ENCODE results near the gene CADM3. TPM values are rescaled to one million over a fixed set of nuclear protein-coding genes. Genes with fewer than 3 reads are reported as not detected.
A peak's percentile ranks its signal among the peaks of the same experiment; 100 is the strongest.

Gene CADM3
- total and polyA plus RNA-seq, 9 of the 15 experiments (the other 6 are each of a cell fraction or from before 2014, with no cell fraction given): 0.04 TPM; not detected in 8

DNA sequence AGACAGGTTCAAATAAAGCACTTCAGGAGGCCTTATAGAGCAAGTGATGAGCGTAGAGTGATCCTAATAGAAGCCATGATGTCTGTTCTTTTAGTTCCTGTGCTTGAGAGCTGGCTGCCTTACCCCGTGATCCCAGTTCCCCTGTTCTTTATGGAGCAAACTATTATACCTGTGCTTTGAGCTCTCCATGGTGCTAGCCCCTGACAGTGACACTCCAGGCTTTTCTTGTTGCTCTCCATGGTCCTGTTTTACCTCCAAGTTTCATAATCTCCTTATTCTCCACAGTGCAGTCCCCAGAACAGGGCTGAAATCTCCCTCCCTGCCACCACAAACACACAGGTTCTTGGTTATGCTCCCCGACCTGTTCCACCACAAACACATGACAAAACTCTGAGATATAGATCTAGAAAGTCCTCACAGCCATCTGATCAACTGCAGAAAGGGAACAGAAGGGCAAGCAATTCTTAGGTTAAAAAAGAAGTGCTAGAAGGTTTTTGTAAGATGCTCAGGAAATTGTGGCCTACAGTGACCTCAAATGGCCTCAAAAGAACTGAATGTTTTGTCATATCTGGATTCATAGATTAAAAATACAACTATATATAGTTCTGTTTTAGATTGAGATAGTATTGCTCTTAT is 6.0 kb downstream of the CADM3 start (continued):
- TF ChIP-seq, protein P1, sequence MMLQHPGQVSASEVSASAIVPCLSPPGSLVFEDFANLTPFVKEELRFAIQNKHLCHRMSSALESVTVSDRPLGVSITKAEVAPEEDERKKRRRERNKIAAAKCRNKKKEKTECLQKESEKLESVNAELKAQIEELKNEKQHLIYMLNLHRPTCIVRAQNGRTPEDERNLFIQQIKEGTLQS (IDR thresholded peaks at IDR 0.05): no peak
- TF ChIP-seq, protein P1 (CRISPR knock-in tag; conservative IDR thresholded peaks at IDR 0.05): peak; percentile 64; the same call in 1 of the 2 replicates
- no peak for TF ChIP-seq HNRNPK (IDR thresholded peaks at IDR 0.05; ENCODE audit: low read depth, low read length, poor library complexity, severe bottlenecking)
- TF ChIP-seq ZNF174 (CRISPR knock-in tag; IDR thresholded peaks at IDR 0.05): no peak
- TF ChIP-seq ZNF830 (CRISPR knock-in tag; IDR thresholded peaks at IDR 0.05): no peak
- TF ChIP-seq BRF1 (IDR thresholded peaks at IDR 0.05; ENCODE audit: borderline replicate concordance, extremely low read depth, insufficient read length): no peak
- TF ChIP-seq GTF2F1 (IDR thresholded peaks at IDR 0.05; ENCODE audit: low read depth, low read length): no peak
- TF ChIP-seq NKRF (IDR thresholded peaks at IDR 0.05; ENCODE audit: borderline replicate concordance): no peak; the same call in 1 of the 2 replicates
- TF ChIP-seq IFI16 (CRISPR knock-in tag; IDR thresholded peaks at IDR 0.05): no peak
- TF ChIP-seq FOSL1 (tag; conservative IDR thresholded peaks at IDR 0.05): no peak
- TF ChIP-seq MAFF (IDR thresholded peaks at IDR 0.05; ENCODE audit: low read length): no peak
- no peak for TF ChIP-seq NFATC3 (IDR thresholded peaks at IDR 0.05)
- TF ChIP-seq, protein P2, sequence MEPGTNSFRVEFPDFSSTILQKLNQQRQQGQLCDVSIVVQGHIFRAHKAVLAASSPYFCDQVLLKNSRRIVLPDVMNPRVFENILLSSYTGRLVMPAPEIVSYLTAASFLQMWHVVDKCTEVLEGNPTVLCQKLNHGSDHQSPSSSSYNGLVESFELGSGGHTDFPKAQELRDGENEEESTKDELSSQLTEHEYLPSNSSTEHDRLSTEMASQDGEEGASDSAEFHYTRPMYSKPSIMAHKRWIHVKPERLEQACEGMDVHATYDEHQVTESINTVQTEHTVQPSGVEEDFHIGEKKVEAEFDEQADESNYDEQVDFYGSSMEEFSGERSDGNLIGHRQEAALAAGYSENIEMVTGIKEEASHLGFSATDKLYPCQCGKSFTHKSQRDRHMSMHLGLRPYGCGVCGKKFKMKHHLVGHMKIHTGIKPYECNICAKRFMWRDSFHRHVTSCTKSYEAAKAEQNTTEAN (CRISPR knock-in tag; IDR thresholded peaks at IDR 0.05): peak; percentile 40; the same call in 1 of the 2 replicates
